Limb (tissue), 2 donors: Measurements from ENCODE around the gene RELA.
"Not testable (repeated sequence)": the region's sequence is repeated elsewhere in the genome, so short reads cannot be mapped to it uniquely, and the experiment has no call there.

Source experiments
- DNase-seq, 2 donors: peaks; one replicate each; pipeline ENCODE4 v3.0.0-alpha.2; 2016; ENCODE audit errors: extremely low spot score in 2 of 2

RELA gene

GRCh38 chr11:65662799-65663638, at the start of gene RELA:
RELA (minus strand) TSS chr11:65662916; CDS start chr11:65662832, 84 bp downstream.
- peak; percentile 94 to 96 for DNase-seq

GRCh38 chr11:65711785-65712632, 49.3 kb upstream of the RELA start, which contains the start of gene KAT5:
KAT5 (plus strand) TSS chr11:65712252; CDS start chr11:65712268, 16 bp downstream.
- peak; percentile 98 to 99 for DNase-seq

- DNase-seq = no peak
Observed at GRCh38 chr11:65710421-65710820, 47.7 kb upstream of the RELA start.

GRCh38 chr11:65709661-65710060, 46.9 kb upstream of the RELA start:
- DNase-seq = no peak

- no peak for DNase-seq
Observed at GRCh38 chr11:65708451-65708850, 45.7 kb upstream of the RELA start.

GRCh38 chr11:65707002-65707401, 44.3 kb upstream of the RELA start:
- not testable (repeated sequence) for DNase-seq

GRCh38 chr11:65706303-65706763, 43.6 kb upstream of the RELA start:
- DNase-seq = peak; percentile 50 to 52

GRCh38 chr11:65703846-65704245, 41.1 kb upstream of the RELA start:
- DNase-seq = no peak

GRCh38 chr11:65701686-65702085, 39.0 kb upstream of the RELA start:
- DNase-seq = no peak

- no peak for DNase-seq
Observed at GRCh38 chr11:65700399-65700798, 37.7 kb upstream of the RELA start.

GRCh38 chr11:65699306-65699705, 36.6 kb upstream of the RELA start:
- DNase-seq = no peak

GRCh38 chr11:65698205-65698604, 35.5 kb upstream of the RELA start:
- no peak for DNase-seq

GRCh38 chr11:65696802-65697552, 34.3 kb upstream of the RELA start:
- DNase-seq = no peak

- no peak for DNase-seq
Observed at GRCh38 chr11:65695459-65696241, 32.9 kb upstream of the RELA start.

GRCh38 chr11:65692367-65692766, 29.7 kb upstream of the RELA start:
- DNase-seq = no peak

- not testable (repeated sequence) for DNase-seq
Observed at GRCh38 chr11:65691847-65692246, 29.1 kb upstream of the RELA start.

- DNase-seq = no peak
Observed at GRCh38 chr11:65685981-65686380, 23.3 kb upstream of the RELA start.

GRCh38 chr11:65683480-65683879, 20.8 kb upstream of the RELA start:
- DNase-seq = not testable (repeated sequence)

- DNase-seq = no peak
Observed at GRCh38 chr11:65680192-65680743, 17.6 kb upstream of the RELA start.

- no peak for DNase-seq
Observed at GRCh38 chr11:65672982-65673381, 10.3 kb upstream of the RELA start.
